Neuron (in vitro differentiated cells): Measurements from ENCODE around the gene SORBS2.

ENCODE experiments used
- H2AFZ ChIP-seq: one replicate; pipeline ENCODE4 v1.6.1; 2013; ENCODE audit warnings: low read depth, mild to moderate bottlenecking, inconsistent platforms, low read length, moderate library complexity
- H3K27me3 ChIP-seq: one replicate; pipeline ENCODE4 v1.6.1; 2013; ENCODE audit warnings: low read length; ENCODE audit not compliant: insufficient read depth
- H3K36me3 ChIP-seq: one replicate; pipeline ENCODE4 v1.6.1; 2013; ENCODE audit warnings: low read length; ENCODE audit not compliant: insufficient read depth
- H3K4me1 ChIP-seq: one replicate; pipeline ENCODE4 v1.6.1; 2013; ENCODE audit warnings: low read length; ENCODE audit not compliant: insufficient read depth
- H3K4me3 ChIP-seq: 2 replicates; pipeline ENCODE4 v1.5.1; 2013; ENCODE audit warnings: mild to moderate bottlenecking, low read length, moderate library complexity
- H3K9me3 ChIP-seq: one replicate; pipeline ENCODE4 v1.6.1; 2013; ENCODE audit warnings: low read length

SORBS2 gene

GRCh38 chr4:185744488-185744862 lies 67.5 kb downstream of the SORBS2 start:
- Histone ChIP-seq H3K4me3 (no peak overlapping the region), H3K9me3 (peaks cover 4% of the 10 kb centered on the region), H3K4me1 (peaks cover 21% of the 10 kb centered on the region), H3K36me3 (no peaks in the 10 kb centered on the region), H3K27me3 (no peaks in the 10 kb centered on the region), H2AFZ (no peak overlapping the region)

- H3K36me3 ChIP-seq = no peaks in the 10 kb centered on the region
- H3K4me3 ChIP-seq = no peak overlapping the region
- H2AFZ ChIP-seq = no peak overlapping the region
- no peaks in the 10 kb centered on the region for H3K27me3 ChIP-seq
- peaks cover 27% of the 10 kb centered on the region for H3K4me1 ChIP-seq
- peaks cover 2% of the 10 kb centered on the region for H3K9me3 ChIP-seq
Measured at GRCh38 chr4:185743722-185744487, 68.1 kb downstream of the SORBS2 start.

GRCh38 chr4:185742766-185743165 lies 69.2 kb downstream of the SORBS2 start:
- peaks cover 2% of the 10 kb centered on the region for H3K9me3 ChIP-seq
- H3K36me3 ChIP-seq = no peaks in the 10 kb centered on the region
- H3K4me3 ChIP-seq = no peak overlapping the region
- H2AFZ ChIP-seq = no peak overlapping the region
- H3K27me3 ChIP-seq = no peaks in the 10 kb centered on the region
- H3K4me1 ChIP-seq = peaks cover 38% of the 10 kb centered on the region

GRCh38 chr4:185741795-185742194 lies 70.2 kb downstream of the SORBS2 start:
- Histone ChIP-seq H3K36me3 (no peaks in the 10 kb centered on the region), H3K4me1 (peaks cover 47% of the 10 kb centered on the region), H3K27me3 (no peaks in the 10 kb centered on the region), H3K9me3 (no peaks in the 10 kb centered on the region), H3K4me3 (no peak overlapping the region), H2AFZ (no peak overlapping the region)

- Histone ChIP-seq H2AFZ (no peak overlapping the region), H3K4me1 (peaks cover 42% of the 10 kb centered on the region), H3K36me3 (no peaks in the 10 kb centered on the region), H3K27me3 (no peaks in the 10 kb centered on the region), H3K4me3 (no peak overlapping the region), H3K9me3 (no peaks in the 10 kb centered on the region)
Measured at GRCh38 chr4:185740471-185740873, 71.5 kb downstream of the SORBS2 start.

GRCh38 chr4:185738820-185739219 lies 73.2 kb downstream of the SORBS2 start:
- H3K36me3 ChIP-seq = no peaks in the 10 kb centered on the region
- H2AFZ ChIP-seq = no peak overlapping the region
- H3K4me1 ChIP-seq = peaks cover 39% of the 10 kb centered on the region
- no peak overlapping the region for H3K4me3 ChIP-seq
- H3K9me3 ChIP-seq = no peaks in the 10 kb centered on the region
- H3K27me3 ChIP-seq = no peaks in the 10 kb centered on the region

GRCh38 chr4:185738038-185738552 lies 73.9 kb downstream of the SORBS2 start:
- Histone ChIP-seq H3K36me3 (peaks cover 3% of the 10 kb centered on the region), H2AFZ (no peak overlapping the region), H3K27me3 (no peaks in the 10 kb centered on the region), H3K4me3 (no peak overlapping the region), H3K9me3 (peaks cover 5% of the 10 kb centered on the region), H3K4me1 (peaks cover 39% of the 10 kb centered on the region)

GRCh38 chr4:185737489-185738037 lies 74.4 kb downstream of the SORBS2 start:
- Histone ChIP-seq H3K4me1 (peaks cover 39% of the 10 kb centered on the region), H2AFZ (no peak overlapping the region), H3K27me3 (no peaks in the 10 kb centered on the region), H3K9me3 (peaks cover 7% of the 10 kb centered on the region), H3K4me3 (no peak overlapping the region), H3K36me3 (peaks cover 6% of the 10 kb centered on the region)

GRCh38 chr4:185736882-185737281 lies 75.1 kb downstream of the SORBS2 start:
- H3K4me3 ChIP-seq = no peak overlapping the region
- H3K4me1 ChIP-seq = peaks cover 44% of the 10 kb centered on the region
- peaks cover 7% of the 10 kb centered on the region for H3K9me3 ChIP-seq
- H3K27me3 ChIP-seq = no peaks in the 10 kb centered on the region
- H2AFZ ChIP-seq = no peak overlapping the region
- H3K36me3 ChIP-seq = peaks cover 6% of the 10 kb centered on the region

- H2AFZ ChIP-seq = no peak overlapping the region
- H3K36me3 ChIP-seq = peaks cover 6% of the 10 kb centered on the region
- peaks cover 47% of the 10 kb centered on the region for H3K4me1 ChIP-seq
- peaks cover 7% of the 10 kb centered on the region for H3K9me3 ChIP-seq
- no peaks in the 10 kb centered on the region for H3K27me3 ChIP-seq
- no peak overlapping the region for H3K4me3 ChIP-seq
Measured at GRCh38 chr4:185735866-185736400, 76.1 kb downstream of the SORBS2 start.

- Histone ChIP-seq H3K4me3 (no peak overlapping the region), H2AFZ (no peak overlapping the region), H3K36me3 (peaks cover 6% of the 10 kb centered on the region), H3K9me3 (peaks cover 7% of the 10 kb centered on the region), H3K27me3 (no peaks in the 10 kb centered on the region), H3K4me1 (peaks cover 51% of the 10 kb centered on the region)
Measured at GRCh38 chr4:185734930-185735329, 77.1 kb downstream of the SORBS2 start.

GRCh38 chr4:185734214-185734613 lies 77.8 kb downstream of the SORBS2 start:
- no peak overlapping the region for H2AFZ ChIP-seq

GRCh38 chr4:185730849-185731608 lies 81.0 kb downstream of the SORBS2 start:
- H3K36me3 ChIP-seq = peaks cover 6% of the 10 kb centered on the region
- peaks cover 27% of the 10 kb centered on the region for H3K4me1 ChIP-seq
- no peaks in the 10 kb centered on the region for H3K27me3 ChIP-seq
- H3K9me3 ChIP-seq = peaks cover 7% of the 10 kb centered on the region
- H3K4me3 ChIP-seq = no peak overlapping the region
- H2AFZ ChIP-seq = no peak overlapping the region

More at GRCh38 chr4:185734214-185734613, 77.8 kb downstream of the SORBS2 start:
- H3K36me3 ChIP-seq = peaks cover 6% of the 10 kb centered on the region
- no peak overlapping the region for H3K4me3 ChIP-seq
- peaks cover 7% of the 10 kb centered on the region for H3K9me3 ChIP-seq
- H3K4me1 ChIP-seq = peaks cover 44% of the 10 kb centered on the region
- H3K27me3 ChIP-seq = no peaks in the 10 kb centered on the region
